Stimulated activated CD4-positive, alpha-beta T cell treated with anti-CD3 and anti-CD28 coated beads, Interleukin-2, amount 100 ng/mL, for 24 hours (primary cell): ENCODE measurements around the gene SERINC1.
"Not testable (repeated sequence)": the region's sequence is repeated elsewhere in the genome, so short reads cannot be mapped to it uniquely, and the experiment has no call there.

Source experiments
- DNase-seq, 2 donors: peaks; one replicate each; pipeline ENCODE4 v3.0.0-alpha.2; 2020

SERINC1 gene

GRCh38 chr6:122471107-122472021, at the start of gene SERINC1:
Gene SERINC1 (minus strand): TSS chr6:122471807. CDS start chr6:122471737, 70 bp downstream.
- DNase-seq, result peak; percentile 90 to 91

- DNase-seq, result no peak
These were observed 39.8 kb upstream of the SERINC1 start for GRCh38 chr6:122511193-122511924.

- DNase-seq, result not testable (repeated sequence)
These were observed 33.6 kb upstream of the SERINC1 start for GRCh38 chr6:122505170-122505569.

DNA sequence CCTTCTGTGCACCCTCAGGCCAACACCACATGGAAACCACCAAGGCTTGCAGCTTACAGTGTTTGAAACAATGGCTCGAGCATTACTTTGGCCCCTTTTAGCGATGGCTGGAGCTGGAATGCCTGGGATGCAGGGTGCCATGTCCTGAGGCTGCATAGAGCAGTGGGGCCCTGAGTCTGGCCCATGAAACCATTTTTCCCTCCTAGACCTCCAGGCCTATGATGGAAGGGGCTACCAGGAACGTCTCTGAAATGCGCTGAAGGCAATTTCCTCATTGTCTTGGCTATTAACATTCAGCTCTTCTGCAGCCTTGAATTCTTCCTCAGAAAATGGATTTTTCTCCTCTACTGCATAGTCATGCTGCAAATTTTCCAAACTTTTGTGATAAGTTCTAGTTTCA, 29.9 kb upstream of the SERINC1 start:
- no peak for DNase-seq

- no peak for DNase-seq
These were observed 24.0 kb upstream of the SERINC1 start for GRCh38 chr6:122495612-122496011.

DNA sequence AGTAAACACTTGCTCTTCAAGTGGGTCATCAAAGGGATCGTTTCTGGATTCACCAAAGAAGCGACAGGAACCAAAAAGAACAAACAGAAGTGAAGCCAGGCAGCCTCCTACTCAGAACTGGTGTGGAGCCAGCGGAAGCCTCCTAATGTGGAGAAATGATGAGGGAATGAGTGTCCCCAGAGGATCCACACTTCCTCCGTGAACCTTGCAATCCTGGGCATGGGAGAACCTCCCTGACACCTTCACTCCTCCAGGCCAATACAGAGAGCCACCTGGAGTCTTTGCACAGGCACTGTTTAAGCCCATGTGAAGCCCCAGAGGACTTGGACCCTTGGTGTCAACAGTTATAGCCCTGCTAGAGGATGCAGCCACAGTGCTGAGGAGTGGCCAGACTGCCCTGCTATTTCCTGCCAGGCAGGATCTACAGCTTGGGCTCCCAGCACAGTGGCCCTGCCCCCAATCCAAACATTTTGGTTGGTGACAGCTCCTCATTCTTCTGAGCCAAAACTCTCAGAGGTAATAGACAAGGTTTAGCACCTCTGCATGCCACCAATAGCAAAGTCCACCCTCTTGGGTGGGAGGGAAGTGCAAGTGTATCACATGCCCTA, 23.2 kb upstream of the SERINC1 start:
- DNase-seq, result no peak

- DNase-seq, result peak; percentile 69 to 70
These were observed 20.4 kb upstream of the SERINC1 start for GRCh38 chr6:122491919-122492555.

GRCh38 chr6:122490607-122491006, 19.0 kb upstream of the SERINC1 start:
- no peak for DNase-seq

GRCh38 chr6:122484760-122485159, 13.2 kb upstream of the SERINC1 start:
- no peak for DNase-seq

DNA sequence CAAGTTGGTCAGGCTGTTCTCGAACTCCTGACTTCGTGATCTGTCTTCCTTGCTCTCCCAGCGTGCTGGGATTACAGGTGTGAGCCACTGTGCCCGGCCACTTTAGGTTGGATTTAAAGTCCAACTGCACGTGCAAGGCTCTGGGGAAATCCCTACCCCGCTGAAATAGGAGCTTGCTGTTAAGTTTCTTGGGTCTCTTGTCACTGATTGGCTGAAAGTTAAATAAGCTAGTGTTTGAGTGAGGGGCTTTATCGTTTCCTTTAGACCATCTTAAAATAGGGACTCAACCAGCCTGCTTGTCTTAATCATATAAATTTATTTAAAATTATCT, 11.1 kb upstream of the SERINC1 start:
- DNase-seq, result no peak

- DNase-seq, result no peak
These were observed 4.5 kb upstream of the SERINC1 start for GRCh38 chr6:122476131-122476530.

- no peak for DNase-seq
These were observed 374 bp upstream of the SERINC1 start for GRCh38 chr6:122472022-122472340.

DNA sequence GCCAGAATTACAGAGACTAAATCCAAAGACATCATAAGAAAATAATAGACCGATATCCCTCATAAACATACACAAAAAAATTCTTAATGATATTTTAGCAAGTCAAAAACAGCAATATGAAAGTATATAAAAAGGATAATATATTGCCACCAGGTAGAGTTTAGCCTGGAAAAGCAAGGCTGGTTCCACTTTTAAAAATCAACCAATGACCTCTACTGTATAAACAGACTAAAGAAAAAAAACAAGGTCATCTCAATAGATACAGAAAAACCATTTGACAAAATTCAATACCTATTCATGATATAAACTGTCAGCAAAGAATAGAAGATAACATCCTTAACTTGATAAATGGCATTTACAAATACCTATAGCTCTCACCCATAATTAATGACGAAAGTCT, 9.7 kb downstream of the SERINC1 start:
- no peak for DNase-seq

DNA sequence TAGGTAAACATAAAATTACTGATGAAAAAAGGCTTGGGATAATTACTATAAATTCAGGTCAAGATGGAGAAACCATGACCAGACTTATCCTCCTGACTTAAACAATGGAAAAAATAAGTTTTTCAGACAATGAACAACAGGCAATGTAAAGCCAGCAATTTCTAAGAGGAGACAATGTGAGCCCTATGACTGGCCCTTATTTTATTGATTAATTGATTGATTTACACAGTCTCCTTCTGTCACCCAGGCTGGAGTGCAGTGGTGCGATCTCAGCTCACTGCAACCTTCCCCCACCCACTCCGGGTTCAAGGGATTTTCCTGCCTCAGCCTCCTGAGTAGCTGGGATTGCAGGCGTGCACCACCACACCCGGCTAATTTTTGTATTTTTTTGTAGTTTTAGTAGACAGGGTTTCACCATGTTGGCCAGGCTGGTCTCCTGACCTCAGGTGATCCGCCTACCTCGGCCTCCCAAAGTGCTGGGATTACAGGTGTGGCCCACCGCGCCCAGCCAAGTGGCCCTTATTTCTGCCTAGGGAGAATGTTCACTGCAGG, 11.7 kb downstream of the SERINC1 start:
- DNase-seq, result not testable (repeated sequence)

- DNase-seq, result no peak
These were observed 12.4 kb downstream of the SERINC1 start for GRCh38 chr6:122459240-122459639.

DNA sequence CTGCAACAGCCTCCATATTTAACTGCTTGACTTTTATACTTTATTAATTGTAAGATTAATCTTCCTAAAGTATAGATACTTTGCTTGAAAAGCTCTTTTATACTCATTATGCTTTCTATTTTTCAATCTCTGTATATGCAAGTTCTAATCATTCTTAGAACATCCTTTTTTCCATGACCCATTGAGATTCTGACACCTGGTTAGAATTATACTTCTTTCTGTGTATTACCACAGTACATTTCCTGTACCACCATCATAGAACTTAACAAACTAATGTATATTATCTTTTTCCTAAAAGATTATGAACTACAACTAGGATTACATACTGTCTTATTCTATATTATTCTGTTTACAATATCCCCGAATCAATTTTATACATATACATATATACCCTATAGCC, 13.5 kb downstream of the SERINC1 start:
- DNase-seq, result no peak

GRCh38 chr6:122455116-122455515, 16.5 kb downstream of the SERINC1 start:
- not testable (repeated sequence) for DNase-seq

GRCh38 chr6:122454673-122455072, 16.9 kb downstream of the SERINC1 start:
- no peak for DNase-seq

- DNase-seq, result no peak
These were observed 19.1 kb downstream of the SERINC1 start for GRCh38 chr6:122452509-122452908.

- DNase-seq, result no peak
These were observed 22.5 kb downstream of the SERINC1 start for GRCh38 chr6:122449069-122449468.

DNA sequence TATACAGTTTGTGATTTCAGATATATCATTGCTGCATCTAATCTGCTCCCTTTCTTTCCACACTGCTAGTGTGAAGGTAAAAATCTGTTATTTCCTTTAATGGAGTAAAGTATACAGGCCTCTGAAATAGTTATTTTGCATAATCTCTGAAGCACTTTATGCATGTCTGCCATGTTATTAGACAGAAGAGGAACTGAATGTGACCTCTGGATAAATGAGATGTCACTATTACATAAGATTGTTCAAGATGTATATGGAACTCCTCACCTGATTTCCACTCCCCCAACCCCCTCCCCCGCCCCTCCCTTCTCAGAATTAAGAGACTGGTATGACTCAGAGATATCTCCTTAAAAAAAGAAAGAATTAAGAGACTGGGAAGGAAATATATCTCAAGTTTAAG, 26.3 kb downstream of the SERINC1 start:
- no peak for DNase-seq

GRCh38 chr6:122438975-122439374, 32.6 kb downstream of the SERINC1 start:
- no peak for DNase-seq

GRCh38 chr6:122432816-122433215, 38.8 kb downstream of the SERINC1 start:
- DNase-seq, result no peak
